ENCODE data around the gene SH3PXD2B. TPM values are rescaled to one million over a fixed set of nuclear protein-coding genes. Genes with fewer than 3 reads are reported as not detected.

SH3PXD2B gene
- total and polyA plus RNA-seq, 2 of the 13 experiments (the other 11 are each of a cell fraction or from before 2014, with no cell fraction given), result 3.4 to 4.6 TPM

DNA sequence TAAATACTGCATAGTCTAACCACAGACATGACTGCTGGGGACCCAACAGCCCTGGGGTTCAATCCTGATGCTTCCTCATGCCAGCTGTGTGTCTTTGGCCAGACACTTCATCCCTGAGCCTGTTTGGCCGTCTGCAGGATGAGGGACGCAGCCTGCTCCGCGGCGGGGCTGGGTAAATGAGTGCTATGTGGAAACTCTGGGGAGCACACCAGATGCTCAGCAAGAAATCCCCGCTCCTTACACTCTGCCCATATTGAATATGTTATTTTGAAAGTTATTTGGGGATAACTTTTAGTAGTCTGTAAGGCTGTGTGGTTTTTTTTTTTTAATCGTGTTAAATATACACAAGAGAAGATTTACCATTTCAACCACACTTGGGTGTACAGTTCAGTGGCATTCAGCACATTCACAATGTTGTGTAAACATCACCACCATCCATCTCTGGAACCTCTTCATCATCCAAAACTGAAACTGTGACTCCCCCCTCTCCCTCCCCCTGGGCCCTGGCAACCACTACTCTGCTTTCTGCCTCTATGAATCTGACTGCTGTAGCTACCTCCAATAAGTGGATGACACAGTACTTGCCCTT lies 42.7 kb downstream of the SH3PXD2B start:
- in situ Hi-C loops (cut with HindIII; ENCODE audit: extremely low pct_ligation_motif_present, low pct_unique_long_range_greater_than_20kb) (no loop called here), intact Hi-C loops (cut with micrococcal nuclease; ENCODE audit: unreplicated experiment) (no loop called here)
- Histone ChIP-seq H4K20me1 (ENCODE audit: insufficient read depth, low read length) (no peaks in the 10 kb centered on the region), H3K9me3 (ENCODE audit: low read length) (no peaks in the 10 kb centered on the region), H3K79me2 (ENCODE audit: insufficient read depth, low read length) (no peaks in the 10 kb centered on the region), H3K4me1 (ENCODE audit: insufficient read depth, low read length) (peaks cover 38% of the 10 kb centered on the region), H3K4me2 (ENCODE audit: low read depth, low read length) (no peak overlapping the region), H3K36me3 (replicated peaks in 1 of 2; ENCODE audit: control insufficient read depth in 1 of 2, insufficient read depth in 2 of 2, low read length in 2 of 2) (no peaks in the 10 kb centered on the region), H3K9ac (ENCODE audit: insufficient read depth, low read depth, low read length) (no peak overlapping the region), H3K27me3 (ENCODE audit: control insufficient read depth in 1 of 2, insufficient read depth in 2 of 2, low read length in 2 of 2) (no peaks in the 10 kb centered on the region), H2AFZ (ENCODE audit: low read length) (no peak overlapping the region), H3K4me3 (replicated peaks in 1 of 3; ENCODE audit: insufficient read depth in 1 of 3, low read depth in 2 of 3, low read length in 3 of 3) (no peak overlapping the region), H3K27ac (ENCODE audit: extremely low read length, insufficient read depth, low read length) (no peak overlapping the region)
- POLR2A ChIA-PET, result interaction anchor here (0.7 kb wide), 1 partner anchor 19 kb away, joined by 3 read pairs; no protein-coding TSS in a partner anchor
- DNase-seq (ENCODE audit: low spot score) (no peak), ATAC-seq (no peak), FAIRE-seq (no peak)
- CTCF ChIA-PET (ENCODE audit: low intra/inter-chr PET ratio, low total read pairs), result no interaction called here
- no peak for TF ChIP-seq PHF5A (CRISPR knock-in tag; IDR thresholded peaks at IDR 0.05; ENCODE audit: low read depth, unreplicated experiment)
- TF ChIP-seq, protein P1, sequence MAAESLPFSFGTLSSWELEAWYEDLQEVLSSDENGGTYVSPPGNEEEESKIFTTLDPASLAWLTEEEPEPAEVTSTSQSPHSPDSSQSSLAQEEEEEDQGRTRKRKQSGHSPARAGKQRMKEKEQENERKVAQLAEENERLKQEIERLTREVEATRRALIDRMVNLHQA (CRISPR knock-in tag; IDR thresholded peaks at IDR 0.05), result no peak
- TF ChIP-seq, protein P2, sequence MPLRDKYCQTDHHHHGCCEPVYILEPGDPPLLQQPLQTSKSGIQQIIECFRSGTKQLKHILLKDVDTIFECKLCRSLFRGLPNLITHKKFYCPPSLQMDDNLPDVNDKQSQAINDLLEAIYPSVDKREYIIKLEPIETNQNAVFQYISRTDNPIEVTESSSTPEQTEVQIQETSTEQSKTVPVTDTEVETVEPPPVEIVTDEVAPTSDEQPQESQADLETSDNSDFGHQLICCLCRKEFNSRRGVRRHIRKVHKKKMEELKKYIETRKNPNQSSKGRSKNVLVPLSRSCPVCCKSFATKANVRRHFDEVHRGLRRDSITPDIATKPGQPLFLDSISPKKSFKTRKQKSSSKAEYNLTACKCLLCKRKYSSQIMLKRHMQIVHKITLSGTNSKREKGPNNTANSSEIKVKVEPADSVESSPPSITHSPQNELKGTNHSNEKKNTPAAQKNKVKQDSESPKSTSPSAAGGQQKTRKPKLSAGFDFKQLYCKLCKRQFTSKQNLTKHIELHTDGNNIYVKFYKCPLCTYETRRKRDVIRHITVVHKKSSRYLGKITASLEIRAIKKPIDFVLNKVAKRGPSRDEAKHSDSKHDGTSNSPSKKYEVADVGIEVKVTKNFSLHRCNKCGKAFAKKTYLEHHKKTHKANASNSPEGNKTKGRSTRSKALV (CRISPR knock-in tag; IDR thresholded peaks at IDR 0.05), result no peak
- TF ChIP-seq ZNF564 (CRISPR knock-in tag; IDR thresholded peaks at IDR 0.05), result no peak
- TF ChIP-seq, protein P3, sequence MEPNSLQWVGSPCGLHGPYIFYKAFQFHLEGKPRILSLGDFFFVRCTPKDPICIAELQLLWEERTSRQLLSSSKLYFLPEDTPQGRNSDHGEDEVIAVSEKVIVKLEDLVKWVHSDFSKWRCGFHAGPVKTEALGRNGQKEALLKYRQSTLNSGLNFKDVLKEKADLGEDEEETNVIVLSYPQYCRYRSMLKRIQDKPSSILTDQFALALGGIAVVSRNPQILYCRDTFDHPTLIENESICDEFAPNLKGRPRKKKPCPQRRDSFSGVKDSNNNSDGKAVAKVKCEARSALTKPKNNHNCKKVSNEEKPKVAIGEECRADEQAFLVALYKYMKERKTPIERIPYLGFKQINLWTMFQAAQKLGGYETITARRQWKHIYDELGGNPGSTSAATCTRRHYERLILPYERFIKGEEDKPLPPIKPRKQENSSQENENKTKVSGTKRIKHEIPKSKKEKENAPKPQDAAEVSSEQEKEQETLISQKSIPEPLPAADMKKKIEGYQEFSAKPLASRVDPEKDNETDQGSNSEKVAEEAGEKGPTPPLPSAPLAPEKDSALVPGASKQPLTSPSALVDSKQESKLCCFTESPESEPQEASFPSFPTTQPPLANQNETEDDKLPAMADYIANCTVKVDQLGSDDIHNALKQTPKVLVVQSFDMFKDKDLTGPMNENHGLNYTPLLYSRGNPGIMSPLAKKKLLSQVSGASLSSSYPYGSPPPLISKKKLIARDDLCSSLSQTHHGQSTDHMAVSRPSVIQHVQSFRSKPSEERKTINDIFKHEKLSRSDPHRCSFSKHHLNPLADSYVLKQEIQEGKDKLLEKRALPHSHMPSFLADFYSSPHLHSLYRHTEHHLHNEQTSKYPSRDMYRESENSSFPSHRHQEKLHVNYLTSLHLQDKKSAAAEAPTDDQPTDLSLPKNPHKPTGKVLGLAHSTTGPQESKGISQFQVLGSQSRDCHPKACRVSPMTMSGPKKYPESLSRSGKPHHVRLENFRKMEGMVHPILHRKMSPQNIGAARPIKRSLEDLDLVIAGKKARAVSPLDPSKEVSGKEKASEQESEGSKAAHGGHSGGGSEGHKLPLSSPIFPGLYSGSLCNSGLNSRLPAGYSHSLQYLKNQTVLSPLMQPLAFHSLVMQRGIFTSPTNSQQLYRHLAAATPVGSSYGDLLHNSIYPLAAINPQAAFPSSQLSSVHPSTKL (CRISPR knock-in tag; IDR thresholded peaks at IDR 0.05), result no peak
- no peak for TF ChIP-seq ZFP36 (IDR thresholded peaks at IDR 0.05; ENCODE audit: borderline replicate concordance, low read depth, low read length, partially characterized antibody)
- TF ChIP-seq, protein P4, sequence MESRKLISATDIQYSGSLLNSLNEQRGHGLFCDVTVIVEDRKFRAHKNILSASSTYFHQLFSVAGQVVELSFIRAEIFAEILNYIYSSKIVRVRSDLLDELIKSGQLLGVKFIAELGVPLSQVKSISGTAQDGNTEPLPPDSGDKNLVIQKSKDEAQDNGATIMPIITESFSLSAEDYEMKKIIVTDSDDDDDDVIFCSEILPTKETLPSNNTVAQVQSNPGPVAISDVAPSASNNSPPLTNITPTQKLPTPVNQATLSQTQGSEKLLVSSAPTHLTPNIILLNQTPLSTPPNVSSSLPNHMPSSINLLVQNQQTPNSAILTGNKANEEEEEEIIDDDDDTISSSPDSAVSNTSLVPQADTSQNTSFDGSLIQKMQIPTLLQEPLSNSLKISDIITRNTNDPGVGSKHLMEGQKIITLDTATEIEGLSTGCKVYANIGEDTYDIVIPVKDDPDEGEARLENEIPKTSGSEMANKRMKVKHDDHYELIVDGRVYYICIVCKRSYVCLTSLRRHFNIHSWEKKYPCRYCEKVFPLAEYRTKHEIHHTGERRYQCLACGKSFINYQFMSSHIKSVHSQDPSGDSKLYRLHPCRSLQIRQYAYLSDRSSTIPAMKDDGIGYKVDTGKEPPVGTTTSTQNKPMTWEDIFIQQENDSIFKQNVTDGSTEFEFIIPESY (CRISPR knock-in tag; IDR thresholded peaks at IDR 0.05), result no peak
- no peak for TF ChIP-seq MAZ (IDR thresholded peaks at IDR 0.05; ENCODE audit: borderline replicate concordance, low read depth, low read length)
- TF ChIP-seq MAZ (CRISPR knock-in tag; IDR thresholded peaks at IDR 0.05; ENCODE audit: low read depth), result no peak
- TF ChIP-seq, protein P5, sequence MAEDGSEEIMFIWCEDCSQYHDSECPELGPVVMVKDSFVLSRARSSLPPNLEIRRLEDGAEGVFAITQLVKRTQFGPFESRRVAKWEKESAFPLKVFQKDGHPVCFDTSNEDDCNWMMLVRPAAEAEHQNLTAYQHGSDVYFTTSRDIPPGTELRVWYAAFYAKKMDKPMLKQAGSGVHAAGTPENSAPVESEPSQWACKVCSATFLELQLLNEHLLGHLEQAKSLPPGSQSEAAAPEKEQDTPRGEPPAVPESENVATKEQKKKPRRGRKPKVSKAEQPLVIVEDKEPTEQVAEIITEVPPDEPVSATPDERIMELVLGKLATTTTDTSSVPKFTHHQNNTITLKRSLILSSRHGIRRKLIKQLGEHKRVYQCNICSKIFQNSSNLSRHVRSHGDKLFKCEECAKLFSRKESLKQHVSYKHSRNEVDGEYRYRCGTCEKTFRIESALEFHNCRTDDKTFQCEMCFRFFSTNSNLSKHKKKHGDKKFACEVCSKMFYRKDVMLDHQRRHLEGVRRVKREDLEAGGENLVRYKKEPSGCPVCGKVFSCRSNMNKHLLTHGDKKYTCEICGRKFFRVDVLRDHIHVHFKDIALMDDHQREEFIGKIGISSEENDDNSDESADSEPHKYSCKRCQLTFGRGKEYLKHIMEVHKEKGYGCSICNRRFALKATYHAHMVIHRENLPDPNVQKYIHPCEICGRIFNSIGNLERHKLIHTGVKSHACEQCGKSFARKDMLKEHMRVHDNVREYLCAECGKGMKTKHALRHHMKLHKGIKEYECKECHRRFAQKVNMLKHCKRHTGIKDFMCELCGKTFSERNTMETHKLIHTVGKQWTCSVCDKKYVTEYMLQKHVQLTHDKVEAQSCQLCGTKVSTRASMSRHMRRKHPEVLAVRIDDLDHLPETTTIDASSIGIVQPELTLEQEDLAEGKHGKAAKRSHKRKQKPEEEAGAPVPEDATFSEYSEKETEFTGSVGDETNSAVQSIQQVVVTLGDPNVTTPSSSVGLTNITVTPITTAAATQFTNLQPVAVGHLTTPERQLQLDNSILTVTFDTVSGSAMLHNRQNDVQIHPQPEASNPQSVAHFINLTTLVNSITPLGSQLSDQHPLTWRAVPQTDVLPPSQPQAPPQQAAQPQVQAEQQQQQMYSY (CRISPR knock-in tag; IDR thresholded peaks at IDR 0.05), result no peak
- BruUV-seq (replicated peaks), result TSS peak; percentile 41
- WGBS (ENCODE audit: low lambda C conversion rate), result 87% methylated on average over 7 of the region's 7 CpGs
